GM18909 (cell line): ENCODE results near the gene PYROXD2.

Experiments
- ATAC-seq: cut with Tn5 transposase; IDR thresholded peaks from one replicate; pipeline ENCODE4 v1.9.1; 2021; ENCODE audit warnings: mild to moderate bottlenecking; ENCODE audit not compliant: unreplicated experiment, poor library complexity

PYROXD2 gene

DNA sequence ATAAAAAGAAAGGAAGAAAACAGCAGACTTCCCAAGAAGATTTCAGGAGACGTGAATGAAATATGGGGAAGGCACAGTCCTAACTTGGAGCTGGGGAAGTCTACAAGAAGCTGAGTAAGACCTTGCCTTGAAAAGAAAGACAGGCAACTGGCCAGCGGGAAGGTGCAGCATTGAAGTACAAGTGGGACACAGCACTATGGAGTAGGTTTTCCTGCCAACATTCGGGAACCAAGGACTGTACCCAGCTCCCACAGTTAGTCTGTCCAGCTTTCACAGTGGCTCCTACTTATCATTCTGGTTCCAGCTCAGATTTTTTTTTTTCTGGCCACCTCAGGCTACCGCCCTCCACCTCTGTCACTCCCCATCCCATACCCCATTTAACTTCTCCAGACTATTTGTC lies 21.7 kb upstream of the PYROXD2 start:
- ATAC-seq = no peak

DNA sequence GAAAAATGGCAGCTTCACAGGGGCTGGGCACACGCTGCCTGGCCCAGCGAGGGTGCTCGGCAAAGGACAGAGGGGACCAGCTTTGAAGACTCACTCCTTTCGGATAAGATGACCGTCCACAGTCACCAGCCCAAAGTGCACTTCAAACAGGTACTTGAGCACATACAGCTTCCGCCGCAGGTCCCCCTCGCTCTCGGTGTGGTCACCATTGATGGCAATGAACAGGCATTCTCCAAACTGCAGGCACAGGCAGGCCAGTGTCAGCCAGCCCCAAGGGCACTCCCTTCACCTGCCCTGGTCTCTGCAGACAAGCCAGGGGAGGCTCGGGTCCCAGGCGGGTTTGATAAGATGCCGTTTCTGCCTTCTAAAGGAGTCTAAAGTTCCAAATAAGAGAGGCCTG lies 20.2 kb upstream of the PYROXD2 start:
- no peak for ATAC-seq

DNA sequence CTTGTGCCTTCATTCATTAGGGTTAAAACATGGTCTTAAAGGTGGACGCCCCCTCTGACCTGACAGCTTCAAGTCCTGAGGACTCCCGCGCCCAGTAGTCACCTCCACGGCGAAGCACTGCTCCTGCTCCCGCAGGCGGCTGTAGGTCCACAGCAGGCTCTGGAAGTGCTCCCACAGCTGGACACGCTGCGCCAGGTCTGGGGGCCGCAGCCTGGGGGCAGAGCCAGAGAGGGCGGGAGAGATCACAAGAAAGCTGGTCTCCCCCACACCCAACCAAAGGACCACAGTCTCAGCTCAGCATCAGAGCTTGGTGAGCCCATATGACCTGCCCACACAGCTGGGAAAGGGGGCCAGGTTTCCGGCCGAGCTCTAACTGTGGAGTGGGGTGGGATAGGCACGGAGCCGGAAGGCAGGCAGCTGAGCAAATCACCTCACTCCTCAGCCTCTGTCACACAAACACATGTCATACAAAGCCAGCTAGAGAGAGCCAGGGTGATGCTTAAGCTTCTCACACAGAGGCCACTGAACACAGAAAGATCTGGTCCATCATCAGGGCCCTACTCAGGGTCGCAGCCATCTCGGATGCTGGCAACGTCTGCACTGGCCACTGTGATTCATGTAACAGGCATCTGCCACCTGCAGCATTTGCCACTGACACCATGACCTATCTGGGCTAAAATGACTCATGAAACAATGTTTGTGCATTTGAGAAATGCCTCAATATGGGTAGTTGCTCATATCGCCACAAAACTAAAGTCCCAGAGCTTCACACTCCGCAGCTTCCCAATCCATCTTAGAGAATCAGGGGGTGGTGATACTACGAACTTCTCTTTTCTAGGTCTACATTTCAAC lies 19.1 kb upstream of the PYROXD2 start:
- ATAC-seq = no peak

- ATAC-seq = no peak
These were observed 18.4 kb upstream of the PYROXD2 start for GRCh38 chr10:98433371-98433770.

- no peak for ATAC-seq
These were observed 17.3 kb upstream of the PYROXD2 start for GRCh38 chr10:98432330-98432729.

DNA sequence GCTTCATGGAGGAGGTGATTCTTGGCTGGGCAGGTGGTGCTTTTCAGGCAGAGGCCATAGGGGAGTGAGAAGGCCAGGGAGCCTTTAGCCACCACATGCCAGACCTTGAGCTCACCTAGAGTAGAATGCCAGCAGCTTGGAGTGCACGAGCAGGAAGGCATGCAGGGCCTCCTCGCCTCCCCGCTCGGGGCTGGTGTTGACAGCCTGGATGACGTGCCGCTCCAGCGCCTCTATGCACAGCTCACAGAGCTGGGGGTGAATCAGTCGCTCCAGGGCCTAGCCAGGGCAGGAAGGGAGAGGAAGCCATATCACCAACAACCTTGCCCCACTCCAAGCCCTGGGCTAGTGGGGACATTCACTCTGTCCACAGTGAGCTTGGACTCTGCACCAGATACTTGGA lies 16.0 kb upstream of the PYROXD2 start:
- ATAC-seq = no peak

GRCh38 chr10:98430427-98430826 lies 15.4 kb upstream of the PYROXD2 start:
- ATAC-seq = no peak

DNA sequence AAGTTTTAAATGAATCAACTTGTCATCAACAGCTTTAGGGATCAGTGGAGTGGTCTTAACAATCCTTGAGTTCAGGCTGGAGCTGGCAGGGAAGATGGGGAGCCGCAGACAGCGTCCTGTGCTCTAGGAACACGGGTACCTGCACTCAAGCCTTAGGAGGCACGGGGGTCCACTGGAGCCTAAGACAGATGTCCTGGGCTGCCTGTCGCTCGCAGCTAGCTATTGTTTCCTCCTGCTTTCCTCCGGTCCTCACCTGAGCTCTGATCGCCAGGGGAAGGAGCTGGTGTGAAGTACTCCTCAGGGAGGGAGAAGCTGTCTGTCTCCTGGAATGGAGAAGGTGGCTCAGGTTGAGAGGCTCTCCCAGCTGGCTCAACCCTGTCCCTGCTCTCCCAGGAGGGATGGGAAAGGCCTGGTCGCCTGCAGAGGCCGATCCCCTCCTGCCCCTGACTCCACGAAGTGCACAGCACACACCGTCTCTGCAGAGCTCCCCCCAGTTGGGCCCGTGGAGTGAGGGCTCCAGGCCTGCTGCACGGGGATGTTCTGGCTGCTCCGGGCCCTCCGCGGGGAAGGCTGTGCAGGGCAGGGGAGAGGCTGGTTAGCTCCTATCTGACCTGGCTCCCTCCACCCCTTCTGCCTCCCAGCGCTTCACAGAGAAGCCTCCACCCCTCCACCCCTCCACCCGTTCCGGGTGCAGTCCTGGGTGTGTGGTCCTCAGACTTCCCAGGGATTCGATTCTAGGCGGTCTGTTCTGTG lies 14.5 kb upstream of the PYROXD2 start:
- ATAC-seq = no peak

GRCh38 chr10:98427011-98427515 lies 12.1 kb upstream of the PYROXD2 start:
- ATAC-seq = no peak

- ATAC-seq = peak; percentile 64
These were observed 10.8 kb upstream of the PYROXD2 start for GRCh38 chr10:98425511-98426352.

DNA sequence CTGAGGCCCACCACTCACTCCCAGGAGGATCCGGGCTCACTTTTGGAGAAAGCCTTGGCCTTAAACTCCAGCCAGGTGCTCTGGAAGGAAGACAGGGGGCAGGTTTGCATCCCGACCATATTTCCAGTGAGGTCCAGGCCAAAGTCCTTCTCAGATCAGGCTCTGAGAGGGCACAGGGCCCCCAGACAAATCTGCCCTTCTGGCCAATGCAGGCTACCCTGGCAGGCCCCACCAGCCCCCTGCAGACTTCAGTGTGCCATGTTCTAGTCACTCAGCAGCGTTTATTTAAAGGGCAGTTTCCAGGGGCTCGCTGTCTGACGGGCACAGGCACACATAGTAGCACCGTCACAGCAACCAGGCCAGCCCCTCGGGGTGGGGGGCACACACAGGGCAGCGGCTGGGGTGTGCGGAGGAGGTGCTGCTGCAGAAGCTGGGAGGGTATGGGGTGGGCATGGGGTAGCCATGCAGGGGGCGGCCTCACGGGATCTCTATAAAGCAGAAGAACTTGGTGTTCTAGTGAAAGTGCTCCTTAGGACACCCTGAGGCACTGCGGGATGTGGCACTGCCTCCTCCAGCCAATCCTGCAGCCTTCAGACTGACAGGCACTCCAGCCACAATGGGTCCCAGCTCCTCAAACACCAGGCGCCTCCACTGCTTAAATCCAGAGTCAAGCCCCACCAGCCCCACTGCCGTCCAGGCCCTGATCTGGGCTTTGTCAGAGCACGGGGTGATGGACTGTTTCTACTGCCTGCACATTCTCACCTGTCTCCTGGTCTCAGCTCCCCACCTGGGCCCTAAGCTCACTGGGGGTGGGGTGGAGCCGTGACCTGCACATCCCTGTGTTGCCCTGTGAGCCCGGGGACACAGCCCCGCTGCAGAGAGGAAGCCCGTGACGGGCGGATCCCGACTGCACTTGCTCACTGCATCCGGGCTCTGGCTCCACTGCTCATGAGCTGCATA lies 9.6 kb upstream of the PYROXD2 start:
- no peak for ATAC-seq

DNA sequence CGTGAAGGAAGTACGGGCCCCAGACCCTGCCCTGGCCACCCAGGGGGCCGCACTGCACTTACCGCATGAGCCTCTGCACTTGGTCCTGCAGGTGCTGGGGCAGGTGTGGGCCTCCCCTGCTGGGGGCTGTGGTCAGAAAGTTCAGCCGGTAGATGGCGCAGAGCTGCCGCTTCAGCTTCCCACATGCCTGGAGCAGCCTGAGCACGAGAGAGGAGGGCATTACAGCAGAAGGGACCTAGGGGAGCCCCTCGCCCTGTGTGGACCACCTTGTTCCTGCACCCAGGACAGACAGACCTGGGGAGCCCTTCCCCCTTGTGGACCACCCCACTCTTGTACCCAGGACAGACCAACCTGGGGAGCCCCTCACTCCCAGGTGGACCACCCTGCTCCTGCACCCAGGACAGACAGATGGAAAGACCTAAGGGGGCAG lies 8.7 kb upstream of the PYROXD2 start:
- no peak for ATAC-seq

GRCh38 chr10:98422182-98422581 lies 7.2 kb upstream of the PYROXD2 start:
- no peak for ATAC-seq

- ATAC-seq = no peak
These were observed 5.8 kb upstream of the PYROXD2 start for GRCh38 chr10:98420786-98421185.

DNA sequence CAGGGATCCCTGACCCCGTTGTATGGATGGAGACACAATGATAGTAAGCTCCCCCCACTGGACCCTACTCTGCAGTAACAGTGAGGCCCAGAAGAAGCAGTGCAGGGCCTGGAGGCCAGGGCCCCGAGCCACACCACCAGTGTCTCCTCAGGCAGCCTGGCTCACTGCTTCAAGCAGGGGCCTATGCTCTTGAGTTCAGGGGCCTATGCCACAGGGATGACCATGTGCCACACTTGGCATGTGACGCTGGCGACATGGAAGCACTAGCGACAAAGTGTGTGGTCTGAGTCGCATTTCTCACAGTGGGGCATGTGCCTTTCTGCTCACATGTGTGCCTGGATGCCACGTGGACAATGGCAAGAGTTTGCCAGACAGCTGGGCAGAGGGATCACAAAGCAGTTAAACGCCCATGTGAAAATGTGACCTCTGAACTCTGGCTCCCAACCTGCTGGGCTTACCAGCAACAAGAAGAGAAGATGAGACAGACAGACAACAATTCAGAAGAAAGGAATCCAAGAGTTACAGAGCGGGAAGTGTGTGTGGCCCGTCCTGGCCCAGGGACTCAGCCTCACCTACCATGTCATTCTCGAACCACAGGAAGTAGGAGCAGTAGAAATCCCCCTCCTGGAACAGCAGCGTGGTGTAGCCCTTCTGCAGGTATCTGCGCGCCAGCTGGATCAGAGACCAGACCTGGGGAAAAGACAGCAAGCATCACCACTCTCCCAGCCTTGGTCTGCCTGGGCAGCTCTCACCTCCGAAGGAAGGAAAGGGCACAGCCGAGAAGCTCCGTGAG lies 4.7 kb upstream of the PYROXD2 start:
- ATAC-seq = no peak

GRCh38 chr10:98418665-98419468 lies 3.9 kb upstream of the PYROXD2 start:
- ATAC-seq = no peak

GRCh38 chr10:98417973-98418664 lies 3.1 kb upstream of the PYROXD2 start:
- ATAC-seq = no peak
